Measurements from ENCODE around the gene LAMA1. TPM values are rescaled to one million over a fixed set of nuclear protein-coding genes. Genes with fewer than 3 reads are reported as not detected.

LAMA1 gene
- total RNA-seq, 1 donor from 2014 or later = not detected

DNA sequence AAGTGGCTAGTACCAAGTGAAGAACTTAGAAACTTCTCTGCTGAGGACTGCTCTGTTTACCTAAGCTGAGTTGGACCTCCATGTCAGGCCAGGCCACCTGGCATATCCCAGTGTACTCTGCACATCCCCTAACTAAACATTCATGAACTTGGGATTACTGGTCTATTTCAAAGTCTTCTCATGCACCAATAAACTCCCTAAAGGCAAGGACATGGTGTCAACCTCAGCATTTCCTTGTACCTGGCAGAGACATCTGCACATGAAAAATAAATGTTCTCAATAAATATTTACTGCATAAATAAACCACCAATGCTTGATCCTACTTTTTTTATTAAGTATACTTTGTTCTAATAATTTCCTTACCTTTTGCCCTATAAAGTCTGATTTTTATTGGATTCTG, 124.8 kb downstream of the LAMA1 start:
- no peak for DNase-seq (ENCODE audit: low spot score in 2 of 2)
- no peak for TF ChIP-seq CTCF (IDR thresholded peaks at IDR 0.05)
- H3K27ac ChIP-seq = no peak overlapping the region
- intact Hi-C loops (cut with DNase I) = no loop called here
- no peaks in the 10 kb centered on the region for H3K36me3 ChIP-seq
- no peaks in the 10 kb centered on the region for H3K4me1 ChIP-seq
- H3K9me3 ChIP-seq = no peaks in the 10 kb centered on the region
- no peaks in the 10 kb centered on the region for H3K27me3 ChIP-seq
- no peak overlapping the region for H3K4me3 ChIP-seq

GRCh38 chr18:6983366-6983765, 134.2 kb downstream of the LAMA1 start:
- no peak overlapping the region for H3K27ac ChIP-seq
- no peaks in the 10 kb centered on the region for H3K27me3 ChIP-seq
- intact Hi-C loops (cut with DNase I) = no loop called here
- no peak for DNase-seq (ENCODE audit: low spot score in 2 of 2)
- H3K4me3 ChIP-seq = no peak overlapping the region
- H3K9me3 ChIP-seq = no peaks in the 10 kb centered on the region
- no peaks in the 10 kb centered on the region for H3K4me1 ChIP-seq
- H3K36me3 ChIP-seq = no peaks in the 10 kb centered on the region
- no peak for TF ChIP-seq CTCF (IDR thresholded peaks at IDR 0.05)

DNA sequence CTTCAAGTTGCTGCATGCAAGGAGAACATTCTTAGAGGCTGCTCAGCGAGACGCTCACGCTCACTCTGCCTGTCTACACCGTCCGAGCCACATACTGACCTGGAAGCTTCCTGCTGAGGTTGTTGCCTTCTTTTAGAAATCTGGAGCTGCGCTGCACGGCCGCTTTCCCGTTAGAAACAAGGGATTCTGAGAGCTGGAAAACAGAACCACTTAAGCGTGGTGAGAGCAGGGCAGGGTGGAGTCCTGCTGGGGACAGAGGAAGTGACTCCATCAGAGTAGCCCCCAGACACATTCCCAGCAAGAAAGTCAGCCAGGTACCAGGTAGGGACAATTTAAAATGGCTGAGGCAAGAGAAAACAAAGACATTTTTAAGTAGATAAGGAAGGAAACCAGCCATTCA, 135.2 kb downstream of the LAMA1 start:
- Histone ChIP-seq H3K9me3 (no peaks in the 10 kb centered on the region), H3K27ac (no peak overlapping the region), H3K36me3 (no peaks in the 10 kb centered on the region), H3K4me1 (no peaks in the 10 kb centered on the region), H3K27me3 (no peaks in the 10 kb centered on the region), H3K4me3 (no peak overlapping the region)
- TF ChIP-seq CTCF (IDR thresholded peaks at IDR 0.05) = no peak
- intact Hi-C loops (cut with DNase I) = no loop called here
- no peak for DNase-seq (ENCODE audit: low spot score in 2 of 2)

GRCh38 chr18:6980363-6980762, 137.2 kb downstream of the LAMA1 start:
- Histone ChIP-seq H3K27me3 (no peaks in the 10 kb centered on the region), H3K9me3 (no peaks in the 10 kb centered on the region), H3K4me1 (no peaks in the 10 kb centered on the region), H3K36me3 (no peaks in the 10 kb centered on the region), H3K4me3 (no peak overlapping the region), H3K27ac (no peak overlapping the region)
- no peak for DNase-seq (ENCODE audit: low spot score in 2 of 2)
- TF ChIP-seq CTCF (IDR thresholded peaks at IDR 0.05) = no peak
- intact Hi-C loops (cut with DNase I) = no loop called here

- H3K4me3 ChIP-seq = no peak overlapping the region
- no peak for TF ChIP-seq CTCF (IDR thresholded peaks at IDR 0.05)
Observed at GRCh38 chr18:6979954-6980353, 137.6 kb downstream of the LAMA1 start.

GRCh38 chr18:6976935-6977334, 140.7 kb downstream of the LAMA1 start:
- Histone ChIP-seq H3K9me3 (no peaks in the 10 kb centered on the region), H3K4me1 (no peaks in the 10 kb centered on the region), H3K36me3 (no peaks in the 10 kb centered on the region), H3K27ac (no peak overlapping the region), H3K27me3 (no peaks in the 10 kb centered on the region), H3K4me3 (no peak overlapping the region)
- no peak for TF ChIP-seq CTCF (IDR thresholded peaks at IDR 0.05)
- DNase-seq (ENCODE audit: low spot score in 2 of 2) = no peak
- intact Hi-C loops (cut with DNase I) = no loop called here

More at GRCh38 chr18:6979954-6980353, 137.6 kb downstream of the LAMA1 start:
- intact Hi-C loops (cut with DNase I) = no loop called here
- H3K27ac ChIP-seq = no peak overlapping the region
- H3K4me1 ChIP-seq = no peaks in the 10 kb centered on the region
- no peaks in the 10 kb centered on the region for H3K9me3 ChIP-seq
- no peaks in the 10 kb centered on the region for H3K36me3 ChIP-seq
- no peak for DNase-seq (ENCODE audit: low spot score in 2 of 2)
- no peaks in the 10 kb centered on the region for H3K27me3 ChIP-seq

All from ascending aorta (tissue), 2 donors.